ENCODE data around the gene LDHAL6B. TPM values are rescaled to one million over a fixed set of nuclear protein-coding genes. Genes with fewer than 3 reads are reported as not detected.
A peak's percentile ranks its signal among the peaks of the same experiment; 100 is the strongest.

Gene LDHAL6B
- total RNA-seq, 6 donors from 2014 or later: 2.1 TPM; not detected in 5

DNA sequence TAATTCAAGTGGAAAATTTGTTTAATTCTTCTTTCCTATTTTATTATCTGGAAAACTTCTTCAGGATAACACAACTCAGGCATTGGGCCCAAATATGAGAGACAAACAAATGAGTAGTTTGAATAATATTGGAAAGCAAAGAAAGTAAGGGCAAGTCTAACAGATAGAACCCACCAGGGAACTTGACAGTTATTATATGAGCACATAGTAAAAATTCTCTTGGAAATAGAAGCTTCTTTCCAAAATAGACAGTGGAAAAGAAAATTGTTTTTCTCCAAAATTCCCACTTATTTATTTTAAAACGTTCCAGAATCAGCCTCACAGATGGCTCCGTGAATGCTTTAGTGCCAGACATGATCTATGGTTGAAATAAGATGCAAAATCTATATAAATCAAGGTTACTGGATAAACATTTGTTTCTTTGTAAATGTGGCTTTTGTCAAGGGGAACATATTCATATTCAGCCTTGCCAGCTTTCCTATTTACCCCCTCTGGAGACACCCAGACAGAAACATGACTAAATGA lies 23.9 kb downstream of the LDHAL6B start:
- Histone ChIP-seq H3K9me3 (no peaks in the 10 kb centered on the region), H3K27ac (no peak overlapping the region), H3K27me3 (no peaks in the 10 kb centered on the region), H3K4me3 (no peak overlapping the region), H3K4me1 (peaks cover 0 to 6% (median 2%) of the 10 kb centered on the region in 4 donors), H3K36me3 (peaks cover 0 to 9% (median 1%) of the 10 kb centered on the region in 4 donors)
- no peak for ATAC-seq (ENCODE audit: low FRiP score in 2 of 2)
- WGBS, 2 donors: 69 to 83% methylated on average over 2 of the region's 2 CpGs
- TF ChIP-seq, protein P1, sequence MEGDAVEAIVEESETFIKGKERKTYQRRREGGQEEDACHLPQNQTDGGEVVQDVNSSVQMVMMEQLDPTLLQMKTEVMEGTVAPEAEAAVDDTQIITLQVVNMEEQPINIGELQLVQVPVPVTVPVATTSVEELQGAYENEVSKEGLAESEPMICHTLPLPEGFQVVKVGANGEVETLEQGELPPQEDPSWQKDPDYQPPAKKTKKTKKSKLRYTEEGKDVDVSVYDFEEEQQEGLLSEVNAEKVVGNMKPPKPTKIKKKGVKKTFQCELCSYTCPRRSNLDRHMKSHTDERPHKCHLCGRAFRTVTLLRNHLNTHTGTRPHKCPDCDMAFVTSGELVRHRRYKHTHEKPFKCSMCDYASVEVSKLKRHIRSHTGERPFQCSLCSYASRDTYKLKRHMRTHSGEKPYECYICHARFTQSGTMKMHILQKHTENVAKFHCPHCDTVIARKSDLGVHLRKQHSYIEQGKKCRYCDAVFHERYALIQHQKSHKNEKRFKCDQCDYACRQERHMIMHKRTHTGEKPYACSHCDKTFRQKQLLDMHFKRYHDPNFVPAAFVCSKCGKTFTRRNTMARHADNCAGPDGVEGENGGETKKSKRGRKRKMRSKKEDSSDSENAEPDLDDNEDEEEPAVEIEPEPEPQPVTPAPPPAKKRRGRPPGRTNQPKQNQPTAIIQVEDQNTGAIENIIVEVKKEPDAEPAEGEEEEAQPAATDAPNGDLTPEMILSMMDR (IDR thresholded peaks at IDR 0.05): no peak
- TF ChIP-seq POLR2A (IDR thresholded peaks at IDR 0.05): no peak
- no peak for TF ChIP-seq POLR2AphosphoS5 (IDR thresholded peaks at IDR 0.05)
- TF ChIP-seq EP300 (IDR thresholded peaks at IDR 0.05): no peak
- no peak for DNase-seq

DNA sequence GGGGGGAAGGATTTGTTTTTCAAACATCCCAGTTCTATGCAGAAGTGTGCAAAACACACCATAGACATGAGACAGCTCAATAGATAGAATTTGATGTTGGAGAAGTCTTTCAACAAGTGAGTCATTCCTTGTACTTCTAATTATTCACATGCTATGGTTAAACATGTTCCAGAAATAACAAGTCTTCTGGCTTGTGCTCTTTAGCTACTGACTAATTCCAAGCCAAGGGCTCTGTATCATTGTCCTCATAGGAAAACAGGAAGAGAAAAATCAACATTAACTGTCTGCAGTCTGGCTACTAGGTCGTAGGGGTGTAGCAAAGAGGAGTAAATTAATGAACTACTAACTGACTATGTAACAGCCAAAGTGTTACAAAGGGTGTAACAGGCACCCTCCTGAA lies 25.8 kb downstream of the LDHAL6B start:
- Histone ChIP-seq H3K4me3 (no peak overlapping the region), H3K36me3 (no peaks in the 10 kb centered on the region), H3K9me3 (no peaks in the 10 kb centered on the region), H3K27me3 (no peaks in the 10 kb centered on the region), H3K27ac (no peak overlapping the region), H3K4me1 (peaks cover 0 to 7% (median 4%) of the 10 kb centered on the region in 4 donors)
- ATAC-seq (ENCODE audit: low FRiP score in 2 of 2) (peak in 1 of 2 donors; percentile 73), DNase-seq (no peak)
- TF ChIP-seq EP300 (IDR thresholded peaks at IDR 0.05) (no peak), POLR2A (IDR thresholded peaks at IDR 0.05) (no peak), POLR2AphosphoS5 (IDR thresholded peaks at IDR 0.05) (no peak)
- TF ChIP-seq, protein P1 (IDR thresholded peaks at IDR 0.05): no peak
- WGBS, 2 donors: 27 to 41% methylated on average over 1 of the region's 1 CpG

DNA sequence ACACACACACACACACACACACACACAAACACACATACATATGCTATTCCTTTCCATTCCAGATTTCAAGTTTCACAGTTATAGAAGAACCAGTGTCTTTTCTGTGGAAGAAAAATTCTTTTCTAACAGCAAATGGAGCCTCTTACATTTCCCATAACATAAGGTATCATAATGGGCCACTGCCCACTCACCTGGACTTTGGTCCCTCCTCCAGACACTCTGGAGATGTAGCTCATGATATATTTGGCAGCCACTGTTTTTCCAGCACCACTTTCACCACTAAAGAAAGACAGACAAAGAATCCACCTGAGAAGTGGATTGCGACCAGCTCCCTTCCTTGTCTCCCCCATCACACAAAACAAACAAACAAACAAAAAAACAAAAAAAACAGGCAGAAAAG lies 29.8 kb downstream of the LDHAL6B start:
- DNase-seq (no peak), ATAC-seq (ENCODE audit: low FRiP score in 2 of 2) (no peak)
- no peaks in the 10 kb centered on the region for H3K9me3 ChIP-seq
- 43 to 92% methylated on average over 1 of the region's 1 CpG for WGBS, 2 donors
- H3K36me3 ChIP-seq: no peaks in the 10 kb centered on the region
- H3K27me3 ChIP-seq: no peaks in the 10 kb centered on the region
- H3K4me3 ChIP-seq: no peak overlapping the region
- peaks cover 0 to 7% (median 4%) of the 10 kb centered on the region in 4 donors for H3K4me1 ChIP-seq
- TF ChIP-seq POLR2AphosphoS5 (IDR thresholded peaks at IDR 0.05) (no peak), POLR2A (IDR thresholded peaks at IDR 0.05) (no peak), EP300 (IDR thresholded peaks at IDR 0.05) (no peak)
- TF ChIP-seq, protein P1 (IDR thresholded peaks at IDR 0.05): no peak
- peak overlapping the region in 1 of 4 donors; percentile 7 for H3K27ac ChIP-seq

DNA sequence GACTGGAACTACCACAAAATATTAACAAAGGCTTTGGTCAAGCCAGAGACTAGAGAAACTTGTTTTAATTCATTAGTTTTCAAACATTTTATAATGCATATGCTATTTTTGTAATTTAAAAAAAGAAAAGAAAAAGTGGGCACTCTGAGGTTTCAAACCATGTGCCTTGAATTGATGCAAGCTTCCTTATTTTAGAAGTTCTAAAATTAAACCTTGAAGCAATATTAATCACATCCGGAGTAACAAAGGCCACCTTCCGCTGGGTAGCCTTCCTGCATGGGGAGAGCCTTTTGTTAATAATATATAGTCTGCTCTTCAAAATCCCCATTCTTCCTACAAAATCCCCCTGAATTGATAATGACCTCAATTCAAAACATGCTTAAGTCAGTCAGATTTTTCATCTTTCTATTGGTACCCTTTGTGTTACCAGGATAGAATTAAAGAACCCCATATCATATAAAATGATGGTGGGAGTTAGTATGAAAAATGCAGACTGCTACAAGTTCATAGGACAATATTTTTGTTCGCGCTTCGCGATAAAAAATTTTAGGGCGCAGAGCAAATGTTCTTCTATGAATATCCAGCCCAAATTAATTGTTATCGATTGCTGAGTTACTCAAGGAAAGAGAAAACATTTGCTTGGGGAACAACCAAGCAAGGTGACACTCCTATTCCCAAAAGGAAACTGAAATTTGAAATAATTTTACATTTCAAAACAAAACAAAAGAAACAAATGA lies 30.6 kb downstream of the LDHAL6B start:
- Histone ChIP-seq H3K4me1 (peaks cover 0 to 6% (median 4%) of the 10 kb centered on the region in 4 donors), H3K36me3 (no peaks in the 10 kb centered on the region), H3K9me3 (no peaks in the 10 kb centered on the region), H3K27me3 (no peaks in the 10 kb centered on the region), H3K4me3 (no peak overlapping the region), H3K27ac (peak overlapping the region in 1 of 4 donors; percentile 7)
- DNase-seq (no peak), ATAC-seq (ENCODE audit: low FRiP score in 2 of 2) (no peak)
- TF ChIP-seq POLR2AphosphoS5 (IDR thresholded peaks at IDR 0.05) (no peak), EP300 (IDR thresholded peaks at IDR 0.05) (no peak), POLR2A (IDR thresholded peaks at IDR 0.05) (no peak)
- TF ChIP-seq, protein P1 (IDR thresholded peaks at IDR 0.05): no peak
- 78 to 81% methylated on average over 8 of the region's 8 CpGs for WGBS, 2 donors
